Right cardiac atrium (tissue), 5 donors: Measurements from ENCODE around the gene CGB5. TPM values are rescaled to one million over a fixed set of nuclear protein-coding genes. Genes with fewer than 3 reads are reported as not detected.

Experiments
- ATAC-seq, 2 donors: fragments of 200-7000 bp; cut with Tn5 transposase; one replicate each; pipeline versions ENCODE4 v1.8.0 to v1.9.1; 2020; ENCODE audit warnings: moderate library complexity in 2 of 2, mild to moderate bottlenecking in 1 of 2
- DNase-seq, 3 donors: peaks; one replicate each; pipeline ENCODE4 v3.0.0-alpha.2; 2020
- H3K27ac ChIP-seq: one replicate; pipeline ENCODE4 v1.5.1; 2013; ENCODE audit warnings: mild to moderate bottlenecking, low read length, control low read depth, moderate library complexity
- H3K27me3 ChIP-seq: one replicate; pipeline ENCODE4 v1.6.1; 2013; ENCODE audit not compliant: control insufficient read depth, insufficient read depth
- H3K4me1 ChIP-seq: one replicate; pipeline ENCODE4 v1.6.1; 2013; ENCODE audit warnings: low read length; ENCODE audit not compliant: control insufficient read depth, insufficient read depth
- H3K4me3 ChIP-seq: one replicate; pipeline ENCODE4 v1.5.1; 2013; ENCODE audit warnings: low read length, control low read depth
- H3K9me3 ChIP-seq: one replicate; pipeline ENCODE4 v1.6.1; 2013; ENCODE audit warnings: low read length; ENCODE audit not compliant: control insufficient read depth
- WGBS: extraction: QIAGEN DNeasy Blood & Tissue Kit; methylation state at CpG from one replicate; pipeline ENCODE4 v1.1.7; 2013; 5-methylcytosine and 5-hydroxymethylcytosine counted together
- intact Hi-C, 4 donors: fragments of 100-400 bp; cut with DNase I; formaldehyde crosslinking; loops; one replicate each; pipeline versions ENCODE4 v1.11.0 to v1.14.0; 2022 to 2023
- polyA plus RNA-seq: library from polyadenylated mRNA; stranded (reverse); fragments of 200-250 nt; gene quantifications from one replicate; pipeline ENCODE4 v1.2.3, GENCODE V29; 2013
- total RNA-seq, 4 donors: library from RNA; stranded (reverse); fragmentation: NEBNext Ultra II Directional; extraction: Animal tissue kit (Norgen Biotek cat#: 25700); gene quantifications; one replicate each; pipeline ENCODE4 v1.2.1, GENCODE V29; 2021
- donor health status: healthy with polysubstance abuse.
- donor health status: DM: no; HTN: yes; CAD: no.
- donor health status: DM: no; HTN: no; CAD: no.
- donor health status: DM: no; HTN: yes; CAD: no; lungs with severe emphysema.
- donor health status: DM: yes; HTN: yes; CAD: no.

The CGB5 gene
- total and polyA plus RNA-seq, 5 donors: not detected

DNA sequence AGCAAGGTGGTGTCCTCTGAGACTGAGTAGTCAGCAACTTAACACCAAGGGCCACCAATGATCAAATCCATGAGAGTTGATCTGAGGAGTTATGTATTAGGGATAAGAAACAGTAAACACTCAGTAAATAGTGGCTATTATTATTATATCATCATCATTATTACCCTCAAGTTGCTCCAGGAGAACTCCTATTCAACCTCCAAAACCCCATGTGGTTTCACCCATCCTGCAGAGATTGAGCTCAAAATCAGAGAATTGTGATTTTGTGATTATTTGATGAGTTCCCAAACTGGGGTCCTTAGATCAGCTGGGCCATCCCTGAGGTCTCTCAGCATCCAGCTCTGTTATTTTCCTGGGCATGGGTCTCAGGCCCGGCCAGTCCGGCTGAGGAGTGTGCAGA lies 17.4 kb downstream of the CGB5 start:
- Histone ChIP-seq H3K4me3 (no peak overlapping the region), H3K27ac (no peak overlapping the region), H3K27me3 (no peaks in the 10 kb centered on the region), H3K9me3 (no peaks in the 10 kb centered on the region), H3K4me1 (no peaks in the 10 kb centered on the region)
- DNase-seq: no peak
- 96% methylated on average over 2 of the region's 2 CpGs for WGBS
- intact Hi-C loops: no loop called here
- ATAC-seq: no peak

DNA sequence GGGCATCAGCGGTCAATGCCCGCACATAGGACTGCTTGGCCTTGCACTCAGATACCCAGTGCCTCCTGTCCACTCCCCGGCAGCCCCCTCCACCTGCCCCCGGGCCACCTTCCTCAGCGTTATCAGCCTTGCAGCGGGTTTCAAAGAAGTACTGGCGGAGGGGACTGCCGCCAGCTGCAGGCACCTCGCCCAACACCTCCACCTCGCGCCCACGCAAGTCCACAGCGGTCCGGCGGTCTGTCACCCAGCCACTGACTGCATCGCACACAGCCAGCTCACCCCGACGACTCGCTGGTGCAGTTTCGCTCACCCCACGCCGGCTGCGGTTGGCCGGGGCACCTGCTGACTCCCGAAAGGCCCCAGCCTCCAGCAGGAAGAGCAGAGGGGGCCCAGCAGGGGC lies 17.8 kb downstream of the CGB5 start:
- ATAC-seq (no peak), DNase-seq (no peak)
- intact Hi-C loops: no loop called here
- Histone ChIP-seq H3K4me1 (no peaks in the 10 kb centered on the region), H3K27me3 (no peaks in the 10 kb centered on the region), H3K9me3 (no peaks in the 10 kb centered on the region), H3K27ac (no peak overlapping the region), H3K4me3 (no peak overlapping the region)
- 72% methylated on average over 25 of the region's 25 CpGs for WGBS

DNA sequence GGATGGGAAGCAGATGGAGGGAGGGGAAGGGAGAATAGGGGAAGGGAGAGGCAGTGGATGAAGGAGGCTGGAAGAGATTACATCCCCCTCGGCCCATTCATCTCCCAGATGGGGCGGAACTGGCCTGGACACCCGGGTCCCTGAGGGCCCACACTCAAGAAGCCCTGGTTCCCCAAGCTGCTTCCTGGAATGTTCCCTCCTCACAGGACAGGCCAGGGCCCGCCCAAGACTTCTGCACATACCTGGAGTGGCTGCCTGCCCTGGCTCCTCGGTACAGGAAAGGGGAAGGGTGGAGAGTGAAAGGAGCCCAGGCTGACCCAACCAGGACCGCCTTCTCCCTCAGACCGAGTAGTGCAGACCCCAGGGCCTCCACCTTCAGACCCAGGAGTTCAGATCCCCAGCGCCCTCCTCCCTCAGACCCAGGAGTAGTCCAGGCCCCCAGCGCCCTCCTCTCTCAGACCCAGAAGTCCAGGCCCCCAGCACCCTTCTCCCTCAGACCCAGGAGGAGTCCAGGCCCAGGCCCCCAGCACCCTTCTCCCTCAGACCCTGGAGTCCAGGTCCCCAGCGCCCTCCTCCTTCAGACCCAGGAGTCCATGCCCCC lies 20.5 kb downstream of the CGB5 start:
- H3K9me3 ChIP-seq: no peaks in the 10 kb centered on the region
- 55% methylated on average over 10 of the region's 10 CpGs for WGBS
- DNase-seq (no peak), ATAC-seq (peak in 1 of 2 donors; percentile 6)
- no peaks in the 10 kb centered on the region for H3K27me3 ChIP-seq
- no peaks in the 10 kb centered on the region for H3K4me1 ChIP-seq
- intact Hi-C loops: no loop called here
- no peak overlapping the region for H3K4me3 ChIP-seq
- no peak overlapping the region for H3K27ac ChIP-seq

DNA sequence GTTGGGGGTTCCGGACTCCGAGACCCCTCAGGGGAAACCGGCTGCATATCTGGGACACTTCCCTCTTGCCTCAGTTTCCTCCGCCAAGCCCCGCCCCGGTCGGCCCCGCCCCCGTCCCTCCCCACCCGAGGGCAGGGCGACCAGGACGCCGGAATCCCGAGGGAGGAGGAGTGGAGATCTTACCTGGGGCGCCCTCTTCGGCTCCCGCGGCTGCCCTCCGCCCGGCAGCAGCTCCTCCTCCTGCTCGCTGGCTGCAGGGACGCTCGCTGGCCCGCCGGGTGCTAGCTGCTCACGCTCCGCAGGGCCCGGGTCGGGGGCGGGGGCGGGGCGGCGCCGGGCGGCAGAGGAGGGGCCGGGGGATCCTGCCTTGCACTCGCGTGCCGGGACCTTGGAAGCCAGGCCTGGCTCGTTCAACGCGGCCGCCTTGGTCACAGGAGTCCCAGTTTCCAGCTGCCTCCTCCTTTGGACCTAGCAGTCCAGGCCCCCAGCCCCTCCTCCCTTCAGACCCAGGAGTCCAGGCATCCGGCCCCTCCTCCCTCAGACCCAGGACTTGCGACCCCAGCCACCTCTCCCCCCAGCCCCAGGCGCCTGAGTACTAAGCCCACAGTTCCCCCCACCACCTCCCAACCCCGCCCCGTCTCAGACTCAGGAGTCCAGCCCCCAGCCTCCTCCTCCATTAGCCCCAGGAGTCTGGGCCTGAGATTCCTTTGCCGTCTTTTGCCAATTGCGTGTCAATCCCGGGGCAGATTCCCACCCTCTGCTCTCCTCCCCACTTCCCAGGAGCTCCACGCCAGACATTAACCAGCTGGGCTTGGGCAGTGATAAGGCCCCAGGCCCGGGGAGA lies 21.3 kb downstream of the CGB5 start, which contains the start of gene NTF4:
TSS of gene NTF4 (minus strand) at position 51 of the 844 bp plus-strand sequence. CDS start 2,821 bp downstream, outside the sequence.
- peak; percentile 28 to 75 (median 64) for DNase-seq
- 3% methylated on average over 53 of the region's 53 CpGs for WGBS
- Histone ChIP-seq H3K27me3 (no peaks in the 10 kb centered on the region), H3K4me3 (peak within 1 kb of the TSS; percentile 40), H3K4me1 (no peaks in the 10 kb centered on the region), H3K9me3 (no peaks in the 10 kb centered on the region), H3K27ac (peak within 1 kb of the TSS; percentile 43)
- intact Hi-C loops: no loop called here
- ATAC-seq: peak; percentile 47 to 56

DNA sequence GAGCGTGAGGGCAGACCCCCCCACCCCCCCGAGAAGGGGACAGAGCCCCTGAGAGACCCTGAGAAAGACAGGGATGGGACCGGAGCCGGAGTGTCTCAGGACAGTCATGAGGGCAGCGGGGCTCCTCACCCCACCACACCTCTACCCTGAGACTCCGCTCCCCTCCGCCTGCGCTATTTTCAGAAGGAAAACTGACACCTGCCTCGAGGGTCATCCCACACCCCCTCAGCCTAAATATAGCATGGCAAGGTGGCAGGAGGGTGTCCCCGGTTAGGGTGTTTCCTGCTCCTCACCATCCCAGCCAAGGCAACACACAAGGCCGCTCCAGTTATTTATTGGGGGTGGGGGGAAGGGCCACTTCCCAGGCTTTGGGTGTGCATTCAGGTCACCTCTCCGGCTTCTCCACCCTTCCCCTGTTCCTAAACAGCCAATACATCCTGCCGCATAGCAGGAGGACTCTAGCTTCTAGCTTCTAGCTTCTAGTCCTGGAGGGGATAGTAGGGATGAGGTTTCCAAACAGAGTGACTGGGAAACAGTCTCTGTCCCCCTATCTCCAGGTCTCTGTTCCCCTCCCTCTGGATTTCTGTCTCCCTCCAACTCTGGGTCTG lies 22.4 kb downstream of the CGB5 start:
- Histone ChIP-seq H3K4me1 (no peaks in the 10 kb centered on the region), H3K4me3 (no peak overlapping the region), H3K27ac (no peak overlapping the region), H3K27me3 (no peaks in the 10 kb centered on the region), H3K9me3 (no peaks in the 10 kb centered on the region)
- DNase-seq (no peak), ATAC-seq (peak; percentile 28 to 59)
- 31% methylated on average over 12 of the region's 13 CpGs for WGBS
- intact Hi-C loops: no loop called here

DNA sequence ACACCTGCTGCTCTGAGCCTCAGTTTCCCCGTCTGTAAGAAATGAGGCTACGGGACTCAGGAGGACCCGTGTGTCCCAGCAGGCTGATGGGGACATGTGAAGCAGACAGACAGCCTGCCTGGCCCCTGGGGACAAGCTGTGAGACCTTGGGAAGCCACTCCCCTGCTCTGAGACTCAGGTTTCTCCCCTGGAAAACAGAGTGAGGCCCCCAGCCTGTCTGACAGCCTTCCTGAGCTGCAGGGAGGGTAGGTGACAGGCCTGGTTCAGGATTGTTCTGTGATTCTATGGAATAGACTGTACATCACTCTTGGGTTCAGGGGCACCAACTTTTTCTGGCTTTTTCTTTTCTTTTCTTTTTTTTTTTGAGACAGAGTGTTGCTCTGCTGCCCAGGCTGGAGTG lies 23.9 kb downstream of the CGB5 start:
- Histone ChIP-seq H3K27me3 (no peaks in the 10 kb centered on the region), H3K4me1 (no peaks in the 10 kb centered on the region), H3K27ac (no peak overlapping the region), H3K9me3 (no peaks in the 10 kb centered on the region), H3K4me3 (no peak overlapping the region)
- DNase-seq: no peak
- WGBS: 56% methylated on average over 3 of the region's 3 CpGs
- ATAC-seq: no peak
- intact Hi-C loops: no loop called here

DNA sequence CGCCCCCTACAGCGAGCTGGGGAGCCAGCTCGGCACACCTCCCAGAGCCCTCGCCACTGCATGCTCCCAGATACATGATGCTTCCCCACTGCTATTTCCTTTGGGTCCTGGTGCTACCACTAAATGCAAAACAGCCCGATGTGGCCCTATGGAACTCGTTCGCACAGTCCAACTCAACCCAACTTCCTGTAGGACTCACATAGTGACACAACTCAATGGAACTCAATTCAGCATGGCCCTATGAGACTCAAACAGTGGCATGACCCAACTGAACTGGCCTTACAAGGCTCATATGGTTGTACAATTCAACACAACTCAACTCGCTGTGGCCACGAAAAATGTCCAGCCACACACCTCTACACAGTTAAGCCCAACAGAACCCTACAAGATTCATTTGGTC lies 25.4 kb downstream of the CGB5 start:
- no peak for DNase-seq
- H3K27ac ChIP-seq: no peak overlapping the region
- H3K4me3 ChIP-seq: no peak overlapping the region
- 90% methylated on average over 9 of the region's 9 CpGs for WGBS
- H3K9me3 ChIP-seq: no peaks in the 10 kb centered on the region
- ATAC-seq: no peak
- H3K4me1 ChIP-seq: peaks cover 2% of the 10 kb centered on the region
- intact Hi-C loops: no loop called here
- H3K27me3 ChIP-seq: no peaks in the 10 kb centered on the region

DNA sequence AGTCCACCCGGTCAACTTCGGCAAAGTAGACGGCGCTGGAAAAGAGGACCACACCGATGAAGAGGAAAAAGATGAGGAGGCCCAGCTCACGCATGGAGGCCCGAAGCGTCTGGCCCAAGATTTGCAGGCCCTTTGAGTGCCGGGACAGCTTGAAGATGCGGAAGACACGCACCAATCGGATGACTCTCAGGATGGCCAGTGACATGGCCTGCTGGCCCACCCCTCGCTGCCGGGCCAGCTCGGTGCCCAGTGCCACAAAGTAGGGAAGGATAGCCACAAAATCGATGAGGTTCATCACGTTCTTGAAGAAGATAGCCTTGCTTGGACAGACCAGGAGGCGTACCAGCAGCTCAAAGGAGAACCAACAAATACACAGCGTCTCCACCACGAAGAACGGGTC lies 26.8 kb downstream of the CGB5 start:
- H3K9me3 ChIP-seq: no peaks in the 10 kb centered on the region
- peaks cover 2% of the 10 kb centered on the region for H3K4me1 ChIP-seq
- no peak overlapping the region for H3K4me3 ChIP-seq
- intact Hi-C loops: no loop called here
- H3K27ac ChIP-seq: no peak overlapping the region
- ATAC-seq (no peak), DNase-seq (no peak)
- H3K27me3 ChIP-seq: no peaks in the 10 kb centered on the region
- 96% methylated on average over 21 of the region's 21 CpGs for WGBS

DNA sequence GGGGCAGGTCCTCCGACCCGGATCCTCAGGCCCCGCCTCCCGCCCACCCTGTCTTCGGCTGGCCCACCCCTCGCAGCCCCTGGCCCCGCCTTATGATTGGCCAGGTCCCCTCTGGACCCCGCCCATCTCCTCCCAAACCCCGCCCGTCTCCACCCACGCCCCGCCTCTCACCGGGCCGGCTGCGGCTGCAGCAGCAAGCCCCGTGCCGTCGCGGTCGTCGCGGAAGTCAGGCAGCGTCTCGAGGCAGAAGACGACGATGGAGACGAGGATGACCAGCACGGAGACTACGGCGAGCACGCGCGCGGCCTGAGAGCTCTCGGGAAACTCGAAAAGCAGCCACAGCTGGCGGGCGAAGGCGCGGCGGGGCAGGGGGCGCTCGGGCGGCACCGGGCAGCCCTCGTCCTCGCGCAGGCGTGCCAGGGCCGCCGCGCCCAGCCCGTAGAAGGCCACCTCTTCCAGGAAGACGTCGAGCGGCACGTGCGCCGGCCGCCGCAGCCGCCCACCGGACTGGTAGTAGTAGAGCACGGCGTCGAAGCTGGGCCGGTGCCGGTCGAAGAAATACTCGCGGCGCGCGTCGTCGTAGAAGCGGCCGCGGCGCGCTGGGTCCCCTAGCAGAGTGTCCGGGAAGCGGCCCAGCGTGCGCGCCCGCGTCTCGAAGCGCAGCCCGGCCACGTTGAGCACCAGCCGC lies 28.4 kb downstream of the CGB5 start:
- intact Hi-C loops: no loop called here
- Histone ChIP-seq H3K4me3 (peak overlapping the region; percentile 33), H3K27me3 (no peaks in the 10 kb centered on the region), H3K27ac (no peak overlapping the region), H3K9me3 (no peaks in the 10 kb centered on the region), H3K4me1 (peaks cover 2% of the 10 kb centered on the region)
- WGBS: 4% methylated on average over 93 of the region's 93 CpGs
- DNase-seq (peak in 1 of 3 donors; percentile 71), ATAC-seq (no peak)

DNA sequence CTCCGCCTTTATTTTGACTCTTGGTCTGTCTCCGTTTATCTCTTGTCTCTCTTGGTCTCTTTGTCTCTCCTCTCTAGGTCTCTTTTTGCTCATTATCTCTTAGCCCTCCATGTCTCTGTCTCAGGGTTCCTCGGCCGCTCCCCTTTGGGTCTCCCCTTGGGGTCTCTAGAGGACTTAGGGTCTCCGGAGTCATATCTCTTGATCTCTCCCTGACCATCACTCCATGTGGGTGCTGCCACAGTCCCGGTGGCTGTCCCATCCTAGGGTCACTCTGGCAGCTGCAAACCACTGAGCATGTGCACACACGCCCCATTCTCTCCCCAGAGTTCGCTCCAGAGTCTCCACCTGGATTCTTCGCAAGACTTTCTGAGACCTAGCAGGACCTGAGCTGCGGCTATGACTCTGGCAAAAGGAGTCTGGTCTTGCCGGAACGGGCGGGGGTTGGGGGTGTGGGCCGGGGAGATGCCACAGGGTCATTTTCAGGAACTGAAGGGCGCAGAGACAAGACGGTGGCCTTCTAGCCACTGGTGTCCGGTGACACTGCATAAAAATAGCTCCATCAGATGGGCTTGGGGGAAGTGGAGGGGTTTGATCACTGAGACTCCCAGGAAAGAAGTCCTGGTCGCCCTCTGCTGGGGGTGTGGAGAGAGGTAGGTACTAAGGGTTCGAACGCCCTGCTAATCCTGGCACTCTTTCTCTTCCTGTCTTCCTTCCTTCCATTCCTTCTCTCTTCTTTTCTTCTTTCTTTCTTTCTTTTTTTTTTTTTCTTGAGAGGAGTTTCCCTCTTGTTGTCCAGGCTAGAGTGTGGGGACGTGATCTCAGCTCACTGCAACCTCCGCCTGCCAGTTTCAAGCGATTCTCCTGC lies 30.1 kb downstream of the CGB5 start:
- DNase-seq (no peak), ATAC-seq (peak; percentile 40 to 63)
- Histone ChIP-seq H3K4me1 (peaks cover 2% of the 10 kb centered on the region), H3K27me3 (no peaks in the 10 kb centered on the region), H3K9me3 (no peaks in the 10 kb centered on the region), H3K4me3 (no peak overlapping the region), H3K27ac (peak overlapping the region; percentile 67)
- WGBS: 56% methylated on average over 23 of the region's 23 CpGs
- intact Hi-C loops: no loop called here
